GM12891 (cell line): ENCODE data around the gene PHOSPHO2.
"Not testable (repeated sequence)": the region's sequence is repeated elsewhere in the genome, so short reads cannot be mapped to it uniquely, and the experiment has no call there.

Experiments used
- DNase-seq: peaks from one replicate; pipeline ENCODE4 v3.0.0; 2011; ENCODE audit warnings: low spot score; ENCODE audit not compliant: insufficient read length
- FAIRE-seq: peaks from 2 replicates; lab custom pipeline; 2011; peaks lifted over from hg19 to GRCh38; lab: Jason Lieb, UNC
- PAX5 ChIP-seq: IDR thresholded peaks from 2 replicates; pipeline ENCODE4 v1.6.1; 2011; ENCODE audit warnings: low read length, moderate library complexity, mild to moderate bottlenecking; ENCODE audit not compliant: insufficient read depth, severe bottlenecking
- POLR2A ChIP-seq: IDR thresholded peaks from 2 replicates; pipeline ENCODE4 v1.6.1; 2011; ENCODE audit warnings: low read depth, low read length, control low read depth
- POLR2AphosphoS5 ChIP-seq: IDR thresholded peaks from 2 replicates; pipeline ENCODE4 v1.6.1; 2011; ENCODE audit warnings: low read depth, low read length, control low read depth
- POU2F2 ChIP-seq: IDR thresholded peaks from 2 replicates; pipeline ENCODE4 v1.6.1; 2011; ENCODE audit warnings: low read depth, mild to moderate bottlenecking, control low read depth, low read length, moderate library complexity
- SPI1 ChIP-seq: IDR thresholded peaks from 2 replicates; pipeline ENCODE4 v1.6.1; 2011; ENCODE audit warnings: low read depth, low read length, control low read depth
- TAF1 ChIP-seq: IDR thresholded peaks from 2 replicates; pipeline ENCODE4 v1.6.1; 2011; ENCODE audit warnings: low read depth, low read length, control low read depth

Gene PHOSPHO2

GRCh38 chr2:169676357-169676756 is 17.9 kb upstream of the PHOSPHO2 start:
- DNase-seq = no peak
- FAIRE-seq = no peak
- TF ChIP-seq POLR2A (no peak), POU2F2 (no peak), PAX5 (no peak), POLR2AphosphoS5 (no peak), SPI1 (no peak), TAF1 (no peak)

GRCh38 chr2:169676850-169677249 is 17.4 kb upstream of the PHOSPHO2 start:
- TF ChIP-seq POU2F2 (no peak), SPI1 (no peak), POLR2AphosphoS5 (no peak), TAF1 (no peak), POLR2A (no peak), PAX5 (no peak)
- no peak for DNase-seq
- no peak for FAIRE-seq

- no peak for FAIRE-seq
- no peak for TF ChIP-seq SPI1
These were observed 11.2 kb upstream of the PHOSPHO2 start for GRCh38 chr2:169683054-169683424.

GRCh38 chr2:169683425-169684134 is 10.7 kb upstream of the PHOSPHO2 start:
- FAIRE-seq (no peak), DNase-seq (no peak)

More at GRCh38 chr2:169683054-169683424, 11.2 kb upstream of the PHOSPHO2 start:
- DNase-seq = no peak

GRCh38 chr2:169684135-169684565 is 10.1 kb upstream of the PHOSPHO2 start:
- TF ChIP-seq TAF1 (no peak), SPI1 (no peak), POLR2AphosphoS5 (no peak), POLR2A (no peak), POU2F2 (no peak), PAX5 (no peak)
- no peak for DNase-seq
- no peak for FAIRE-seq

More at GRCh38 chr2:169683425-169684134, 10.7 kb upstream of the PHOSPHO2 start:
- no peak for TF ChIP-seq POLR2AphosphoS5

- not testable (repeated sequence) for FAIRE-seq, DNase-seq
These were observed 9.6 kb upstream of the PHOSPHO2 start for GRCh38 chr2:169684712-169685111.

- FAIRE-seq, DNase-seq: not testable (repeated sequence)
These were observed 7.4 kb upstream of the PHOSPHO2 start for GRCh38 chr2:169686825-169687224.

GRCh38 chr2:169687943-169688342 is 6.3 kb upstream of the PHOSPHO2 start:
- DNase-seq, FAIRE-seq: not testable (repeated sequence)

GRCh38 chr2:169690958-169691357 is 3.3 kb upstream of the PHOSPHO2 start:
- DNase-seq = no peak
- TF ChIP-seq TAF1 = no peak
- TF ChIP-seq POLR2A = no peak
- no peak for TF ChIP-seq POLR2AphosphoS5
- no peak for TF ChIP-seq SPI1
- no peak for TF ChIP-seq POU2F2
- TF ChIP-seq PAX5 = no peak
- no peak for FAIRE-seq

- FAIRE-seq (no peak), DNase-seq (no peak)
- TF ChIP-seq POLR2A = no peak
These were observed 1.6 kb upstream of the PHOSPHO2 start for GRCh38 chr2:169692718-169693117.

GRCh38 chr2:169693360-169693759 is 909 bp upstream of the PHOSPHO2 start:
- FAIRE-seq (no peak), DNase-seq (no peak)
- TF ChIP-seq PAX5 (no peak), POLR2A (no peak), SPI1 (no peak), POLR2AphosphoS5 (no peak), POU2F2 (no peak), TAF1 (no peak)

- DNase-seq (no peak), FAIRE-seq (no peak)
- TF ChIP-seq TAF1 (no peak), POLR2A (no peak), POU2F2 (no peak), PAX5 (no peak), POLR2AphosphoS5 (no peak), SPI1 (no peak)
These were observed 608 bp downstream of the PHOSPHO2 start for GRCh38 chr2:169694894-169695260.
